K562 (cell line): ENCODE data around the gene TM9SF4. TPM values are rescaled to one million over a fixed set of nuclear protein-coding genes. Genes with fewer than 3 reads are reported as not detected.
"Not testable (repeated sequence)": the region's sequence is repeated elsewhere in the genome, so short reads cannot be mapped to it uniquely, and the experiment has no call there.

Experiments
- ATAC-seq: fragments of 200-7000 bp; cut with Tn5 transposase; 3 replicates; pipeline ENCODE4 v1.9.1; 2020; ENCODE audit warnings: moderate library complexity
- BruUV-seq: library from RNA; stranded (reverse); fragments of 400-500 nt; replicated peaks from 2 replicates; lab custom pipeline; 2021; lab: Mats Ljungman, UMichigan
- CTCF ChIA-PET: fragments of 300-600 bp; formaldehyde crosslinking; extraction: SDS; loops from one replicate; lab custom pipeline; 2021; ENCODE audit warnings: low intra/inter-chr PET ratio; lab: Yijun Ruan, JAX
- POLR2A ChIA-PET: fragments of 300-600, 350-650 bp; sonication (Branson Sonifier 250); formaldehyde crosslinking; extraction: SDS; loops from one replicate; lab custom pipeline; 2021; ENCODE audit warnings: antibody characterized with exemption, inconsistent platforms; lab: Yijun Ruan, JAX
- DNase-seq, 4 experiments: peaks; one replicate each; pipeline versions ENCODE4 v3.0.0 to v3.0.0-alpha.2; 2011 to 2018; ENCODE audit warnings: low spot score in 3 of 4, mixed read lengths in 3 of 4; ENCODE audit errors: extremely low read depth in 1 of 4
- FAIRE-seq: peaks from 2 replicates; lab custom pipeline; 2011; peaks lifted over from hg19 to GRCh38; lab: Jason Lieb, UNC
- H2AFZ ChIP-seq: 2 replicates; pipeline ENCODE4 v1.6.0; 2011; ENCODE audit warnings: low read depth, low read length, control low read depth, inconsistent platforms
- H3K27ac ChIP-seq: fragments of 200-600 bp; 3 replicates; pipeline ENCODE4 v1.8.0; 2011; ENCODE audit warnings: low read depth, mild to moderate bottlenecking, control low read depth, inconsistent platforms, low read length, moderate library complexity, mixed read lengths; ENCODE audit errors: extremely low read depth
- H3K27me3 ChIP-seq, 2 experiments: fragments of 300-600 bp in 1 of 2; 2 replicates in 1 of 2; 3 replicates in 1 of 2; pipeline versions ENCODE4 v1.6.0 to v1.8.0; 2011; ENCODE audit warnings: inconsistent platforms in 2 of 2, low read length in 2 of 2, mild to moderate bottlenecking in 1 of 2, mixed read lengths in 1 of 2, moderate library complexity in 1 of 2; ENCODE audit not compliant: control insufficient read depth in 2 of 2, insufficient read depth in 2 of 2
- H3K36me3 ChIP-seq: fragments of 300-600 bp; 3 replicates; pipeline ENCODE4 v1.8.0; 2011; ENCODE audit warnings: mild to moderate bottlenecking, low read length, inconsistent platforms; ENCODE audit not compliant: control insufficient read depth, insufficient read depth
- H3K4me1 ChIP-seq, 2 experiments: fragments of 200-600 bp in 1 of 2; replicated peaks in 1 of 2; 2 replicates in 1 of 2; 3 replicates in 1 of 2; pipeline versions ENCODE4 v1.5.1 to v1.8.0; 2011; ENCODE audit warnings: inconsistent platforms in 2 of 2, low read length in 2 of 2, mild to moderate bottlenecking in 1 of 2, mixed read lengths in 1 of 2, moderate library complexity in 1 of 2; ENCODE audit not compliant: control insufficient read depth in 2 of 2, insufficient read depth in 2 of 2
- H3K4me2 ChIP-seq: 2 replicates; pipeline ENCODE4 v1.6.1; 2011; ENCODE audit warnings: low read length, control low read depth, inconsistent platforms, mixed read lengths; ENCODE audit not compliant: insufficient read depth
- H3K4me3 ChIP-seq: fragments of 200-600 bp; sonication (generic), shearing (Covaris generic); 2 replicates; pipeline ENCODE4 v1.5.1; 2016; ENCODE audit warnings: control low read depth, inconsistent platforms
- H3K79me2 ChIP-seq: fragments of 200-600 bp; 3 replicates; pipeline ENCODE4 v1.8.0; 2011; ENCODE audit warnings: low read length, inconsistent platforms; ENCODE audit not compliant: control insufficient read depth, insufficient read depth
- H3K9ac ChIP-seq, 2 experiments: 2 replicates each; pipeline versions ENCODE4 v1.6.0 to v1.6.1; 2011; ENCODE audit warnings: low read depth in 2 of 2, low read length in 2 of 2, control low read depth in 1 of 2, inconsistent platforms in 1 of 2, mild to moderate bottlenecking in 1 of 2, mixed read lengths in 1 of 2; ENCODE audit not compliant: insufficient read depth in 1 of 2
- H3K9me1 ChIP-seq: one replicate; pipeline ENCODE4 v1.6.0; 2011; ENCODE audit warnings: inconsistent platforms, mild to moderate bottlenecking, low read length, moderate library complexity; ENCODE audit not compliant: control insufficient read depth, insufficient read depth
- H3K9me3 ChIP-seq: replicated peaks from 2 replicates; pipeline ENCODE4 v1.5.1; 2011; ENCODE audit warnings: low read depth, low read length, inconsistent platforms; ENCODE audit not compliant: control insufficient read depth, insufficient read depth
- H4K20me1 ChIP-seq: replicated peaks from 2 replicates; pipeline ENCODE4 v1.6.1; 2011; ENCODE audit warnings: low read length, inconsistent platforms, mixed read lengths; ENCODE audit not compliant: control insufficient read depth, insufficient read depth
- HMG20B ChIP-seq: fragments of 250-450 bp; sonication (Bioruptor Pico); IDR thresholded peaks from 2 replicates; pipeline ENCODE4 v1.5.0; 2021; ENCODE audit warnings: mild to moderate bottlenecking
- RBM25 ChIP-seq: fragments of 200-400 bp; formaldehyde crosslinking; IDR thresholded peaks from 2 replicates; pipeline ENCODE4 v1.6.1; 2018; ENCODE audit warnings: low read length, low read depth, moderate library complexity; ENCODE audit not compliant: severe bottlenecking
- WGBS: fragments of 100-300 bp; shearing (Covaris generic); methylation state at CpG from one replicate; pipeline ENCODE4 v1.1.6; 2016; ENCODE audit warnings: low coverage, mixed read lengths; ENCODE audit not compliant: insufficient coverage; ENCODE audit errors: missing lambda C conversion rate; 5-methylcytosine and 5-hydroxymethylcytosine counted together
- in situ Hi-C: fragments of 300-500 bp; cut with MboI; formaldehyde crosslinking; loops from 4 replicates; pipeline ENCODE4 v1.15.0; 2018; ENCODE audit warnings: inconsistent platforms, mixed read lengths
- intact Hi-C: fragments of 100-400 bp; cut with micrococcal nuclease; formaldehyde crosslinking; loops from 2 replicates; pipeline ENCODE4 v1.14.2; 2022
- polyA plus RNA-seq, 8 experiments: library from polyadenylated mRNA; depleted of rRNA in 4 of 8; stranded (reverse) in 5 of 8; unstranded in 3 of 8; fragments of >200 nt; fragmentation: Nextera tagmentation in 2 of 8; fragmentation: Illumina TruSeq in 1 of 8; extraction: Ambion mirVana in 2 of 8; extraction: Trizol in 1 of 8; gene quantifications; 2 replicates each; pipeline versions ENCODE4 v1.2.1 to v1.2.3, GENCODE V29; 2011 to 2014; ENCODE audit warnings: inconsistent platforms in 1 of 8, missing spikeins in 1 of 8
- total RNA-seq, 7 experiments: library from RNA; depleted of rRNA in 6 of 7; stranded (reverse); fragments of >200 nt in 6 of 7; fragmentation: Illumina TruSeq in 2 of 7; extraction: Trizol in 2 of 7; gene quantifications; 2 replicates each; pipeline versions ENCODE4 v1.2.1 to v1.2.3, GENCODE V29; 2011 to 2021; ENCODE audit warnings: low replicate concordance in 1 of 7

TM9SF4 gene
- total and polyA plus RNA-seq, 9 of the 15 experiments (the other 6 are each of a cell fraction or from before 2014, with no cell fraction given): 14.5 to 46.3 (median 26.9) TPM

- in situ Hi-C loops: loop anchor here (25.0 kb wide), 1 partner anchor 494 kb away; the partner anchor contains the start of gene C20orf203
- ATAC-seq (peak; percentile 68), FAIRE-seq (peak; percentile 60)
Observed at GRCh38 chr20:32168184-32168910, 58.8 kb downstream of the TM9SF4 start.

GRCh38 chr20:32177696-32178095 is 68.2 kb downstream of the TM9SF4 start:
- H3K79me2 ChIP-seq, H3K9me1 ChIP-seq, H3K9me3 ChIP-seq, H2AFZ ChIP-seq, FAIRE-seq, CTCF ChIA-PET, H3K9ac ChIP-seq, H3K4me1 ChIP-seq, H3K27me3 ChIP-seq, H3K4me2 ChIP-seq, H3K36me3 ChIP-seq, H4K20me1 ChIP-seq, H3K27ac ChIP-seq, intact Hi-C loops, BruUV-seq, POLR2A ChIA-PET, DNase-seq, ATAC-seq, in situ Hi-C loops, H3K4me3 ChIP-seq: not testable (repeated sequence)
- WGBS: 33% methylated on average over 7 of the region's 7 CpGs

More at GRCh38 chr20:32168184-32168910, 58.8 kb downstream of the TM9SF4 start:
- H3K36me3 ChIP-seq: peaks cover 30% of the 10 kb centered on the region; the same call in 2 of the 3 replicates
- H3K4me2 ChIP-seq: no peak overlapping the region; the same call in 1 of the 2 replicates
- H3K27me3 ChIP-seq: no peaks in the 10 kb centered on the region
- H3K4me3 ChIP-seq: no peak overlapping the region
- CTCF ChIA-PET: no interaction called here
- intact Hi-C loops: no loop called here
- TF ChIP-seq HMG20B (CRISPR knock-in tag): no peak
- peak; percentile 34 for TF ChIP-seq RBM25
- H3K4me1 ChIP-seq: peaks cover 0 to 7% of the 10 kb centered on the region in 2 experiments; a peak in 1 of 5 replicates
- WGBS: 22% methylated on average over 2 of the region's 2 CpGs
- DNase-seq: peak in 1 of 4 experiments; percentile 38
- no peak overlapping the region for H2AFZ ChIP-seq
- no peaks in the 10 kb centered on the region for H4K20me1 ChIP-seq
- no peaks in the 10 kb centered on the region for H3K79me2 ChIP-seq
- H3K9me1 ChIP-seq: no peaks in the 10 kb centered on the region
- H3K27ac ChIP-seq: no peak overlapping the region
- no TSS peak for BruUV-seq
- POLR2A ChIA-PET: interaction anchor here (0.7 to 1.2 kb wide), 3 partner anchors 12 to 17 kb away, joined by 3 to 5 read pairs (median 3); no protein-coding TSS in a partner anchor
- no peak overlapping the region for H3K9ac ChIP-seq
- H3K9me3 ChIP-seq: no peaks in the 10 kb centered on the region
